Astrocyte (in vitro differentiated cells and primary cell): ENCODE measurements around the gene FGFR4. TPM values are rescaled to one million over a fixed set of nuclear protein-coding genes. Genes with fewer than 3 reads are reported as not detected.

Experiments used
- DNase-seq: peaks from one replicate; pipeline ENCODE4 v3.0.0-alpha.2; 2010; ENCODE audit warnings: low read depth
- FAIRE-seq: peaks from 2 replicates; lab custom pipeline; 2011; peaks lifted over from hg19 to GRCh38; lab: Jason Lieb, UNC
- H2AFZ ChIP-seq: 2 replicates; pipeline ENCODE4 v1.6.0; 2012; ENCODE audit warnings: low read depth, low read length, inconsistent platforms
- H3K27ac ChIP-seq: 2 replicates; pipeline ENCODE4 v1.5.1; 2011; ENCODE audit warnings: low read depth, low read length, inconsistent platforms
- H3K27me3 ChIP-seq: 2 replicates; pipeline ENCODE4 v1.6.0; 2011; ENCODE audit warnings: low read length, inconsistent platforms; ENCODE audit not compliant: insufficient read depth
- H3K36me3 ChIP-seq: 2 replicates; pipeline ENCODE4 v1.5.1; 2011; ENCODE audit warnings: low read length, inconsistent platforms; ENCODE audit not compliant: insufficient read depth
- H3K4me1 ChIP-seq: 2 replicates; pipeline ENCODE4 v1.5.1; 2011; ENCODE audit warnings: low read length, inconsistent platforms; ENCODE audit not compliant: insufficient read depth
- H3K4me2 ChIP-seq: 2 replicates; pipeline ENCODE4 v1.6.0; 2012; ENCODE audit warnings: low read length, inconsistent platforms
- H3K4me3 ChIP-seq: 2 replicates; pipeline ENCODE4 v1.5.1; 2011; ENCODE audit warnings: low read depth, mild to moderate bottlenecking, low read length, inconsistent platforms; ENCODE audit not compliant: insufficient read depth
- H3K79me2 ChIP-seq: 2 replicates; pipeline ENCODE4 v1.6.0; 2012; ENCODE audit warnings: mild to moderate bottlenecking, low read length, inconsistent platforms; ENCODE audit not compliant: insufficient read depth
- H3K9ac ChIP-seq: 2 replicates; pipeline ENCODE4 v1.6.0; 2012; ENCODE audit warnings: mild to moderate bottlenecking, low read length, inconsistent platforms
- H3K9me3 ChIP-seq: 2 replicates; pipeline ENCODE4 v1.5.1; 2012; ENCODE audit warnings: low read depth, mild to moderate bottlenecking, low read length, inconsistent platforms; ENCODE audit not compliant: insufficient read depth
- H4K20me1 ChIP-seq: 2 replicates; pipeline ENCODE4 v1.6.0; 2012; ENCODE audit warnings: low read length, inconsistent platforms; ENCODE audit not compliant: insufficient read depth
- H3K27ac Mint-ChIP-seq: one replicate; pipeline ENCODE4 v1.8.0; 2021; ENCODE audit warnings: mild to moderate bottlenecking, mixed read lengths; ENCODE audit not compliant: unreplicated experiment
- H3K27me3 Mint-ChIP-seq: one replicate; pipeline ENCODE4 v1.8.0; 2021; ENCODE audit warnings: low read depth, mixed read lengths; ENCODE audit not compliant: unreplicated experiment
- H3K36me3 Mint-ChIP-seq: one replicate; pipeline ENCODE4 v1.8.0; 2021; ENCODE audit warnings: low read depth, mixed read lengths; ENCODE audit not compliant: unreplicated experiment
- H3K4me1 Mint-ChIP-seq: one replicate; pipeline ENCODE4 v1.8.0; 2021; ENCODE audit warnings: low read depth, mixed read lengths; ENCODE audit not compliant: unreplicated experiment
- H3K4me3 Mint-ChIP-seq: one replicate; pipeline ENCODE4 v1.8.0; 2021; ENCODE audit warnings: mild to moderate bottlenecking, moderate library complexity, mixed read lengths; ENCODE audit not compliant: unreplicated experiment
- H3K9me3 Mint-ChIP-seq: one replicate; pipeline ENCODE4 v1.8.0; 2021; ENCODE audit warnings: mild to moderate bottlenecking, mixed read lengths; ENCODE audit not compliant: unreplicated experiment
- CTCF ChIP-seq: IDR thresholded peaks from 2 replicates; pipeline ENCODE4 v1.5.1; 2011; ENCODE audit warnings: low read depth, mild to moderate bottlenecking, inconsistent platforms, low read length, moderate library complexity; ENCODE audit not compliant: insufficient read depth
- EZH2 ChIP-seq: IDR thresholded peaks from 2 replicates; pipeline ENCODE4 v1.6.1; 2012; ENCODE audit warnings: mild to moderate bottlenecking, low read length, inconsistent platforms; ENCODE audit not compliant: insufficient read depth
- total RNA-seq: library from RNA; stranded (reverse); gene quantifications from 2 replicates; pipeline ENCODE4 v1.2.1, GENCODE V29; 2021

Gene FGFR4
- total RNA-seq, 1 donor from 2014 or later = 4.8 TPM

- Histone ChIP-seq H3K27ac (no peak overlapping the region), H3K27me3 (peaks cover 5% of the 10 kb centered on the region), H3K4me3 (no peak overlapping the region), H3K9ac (no peak overlapping the region), H3K9me3 (no peaks in the 10 kb centered on the region), H2AFZ (no peak overlapping the region), H3K4me1 (no peaks in the 10 kb centered on the region), H3K36me3 (no peaks in the 10 kb centered on the region), H3K4me2 (no peak overlapping the region), H3K79me2 (no peaks in the 10 kb centered on the region), H4K20me1 (no peaks in the 10 kb centered on the region)
- H3K9me3 Mint-ChIP-seq = no peaks in the 10 kb centered on the region
- H3K4me3 Mint-ChIP-seq = no peak overlapping the region
- no peak for DNase-seq
- H3K36me3 Mint-ChIP-seq = no peaks in the 10 kb centered on the region
- H3K27me3 Mint-ChIP-seq = peaks cover 14% of the 10 kb centered on the region
- TF ChIP-seq CTCF (no peak), EZH2 (no peak)
- no peak for FAIRE-seq
- H3K27ac Mint-ChIP-seq = no peak overlapping the region
- no peaks in the 10 kb centered on the region for H3K4me1 Mint-ChIP-seq
These were observed 6.5 kb upstream of the FGFR4 start for GRCh38 chr5:177080265-177080664.

GRCh38 chr5:177081859-177082258 is 4.9 kb upstream of the FGFR4 start:
- H3K4me3 Mint-ChIP-seq = no peak overlapping the region
- Histone ChIP-seq H3K27ac (no peak overlapping the region), H3K4me3 (no peak overlapping the region), H3K4me2 (no peak overlapping the region), H3K27me3 (peaks cover 7% of the 10 kb centered on the region), H3K4me1 (peaks cover under 1% of the 10 kb centered on the region), H2AFZ (no peak overlapping the region), H3K79me2 (no peaks in the 10 kb centered on the region), H4K20me1 (no peaks in the 10 kb centered on the region), H3K9ac (no peak overlapping the region), H3K36me3 (no peaks in the 10 kb centered on the region), H3K9me3 (no peaks in the 10 kb centered on the region)
- H3K36me3 Mint-ChIP-seq = no peaks in the 10 kb centered on the region
- H3K9me3 Mint-ChIP-seq = no peaks in the 10 kb centered on the region
- H3K27ac Mint-ChIP-seq = no peak overlapping the region
- no peak for FAIRE-seq
- peaks cover 14% of the 10 kb centered on the region for H3K27me3 Mint-ChIP-seq
- TF ChIP-seq EZH2 (no peak), CTCF (no peak)
- DNase-seq = no peak
- H3K4me1 Mint-ChIP-seq = peaks cover 1% of the 10 kb centered on the region

DNA sequence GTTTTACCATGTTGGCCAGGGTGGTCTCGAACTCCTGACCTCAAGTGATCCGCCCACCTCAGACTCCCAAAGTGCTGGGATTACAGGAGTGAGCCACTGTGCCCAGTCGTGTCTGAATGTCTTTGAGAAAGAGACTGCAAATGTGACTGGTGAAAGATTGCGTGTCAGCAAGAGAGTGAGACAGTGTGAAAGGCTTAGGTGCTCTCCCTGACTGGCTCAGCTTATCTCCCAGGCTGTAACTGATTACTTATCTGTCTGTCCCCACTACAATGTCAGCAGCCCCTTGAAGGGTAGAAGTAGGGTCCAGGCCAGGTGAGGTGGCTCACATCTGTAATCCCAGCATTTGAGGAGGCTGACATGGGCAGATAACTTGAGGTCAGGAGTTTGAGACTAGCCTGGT is 3.4 kb upstream of the FGFR4 start:
- peaks cover 7% of the 10 kb centered on the region for H3K27me3 ChIP-seq
- no peak for DNase-seq

More for the DNA sequence above, 3.4 kb upstream of the FGFR4 start:
- Histone ChIP-seq H3K9me3 (no peaks in the 10 kb centered on the region), H3K27ac (no peak overlapping the region), H3K36me3 (no peaks in the 10 kb centered on the region), H3K4me2 (no peak overlapping the region), H2AFZ (no peak overlapping the region), H3K4me1 (peaks cover 5% of the 10 kb centered on the region), H3K4me3 (no peak overlapping the region), H3K9ac (no peak overlapping the region), H4K20me1 (no peaks in the 10 kb centered on the region), H3K79me2 (no peaks in the 10 kb centered on the region)
- H3K9me3 Mint-ChIP-seq = peaks cover 1% of the 10 kb centered on the region
- FAIRE-seq = no peak
- peaks cover 17% of the 10 kb centered on the region for H3K27me3 Mint-ChIP-seq
- no peak overlapping the region for H3K4me3 Mint-ChIP-seq
- no peak overlapping the region for H3K27ac Mint-ChIP-seq
- H3K4me1 Mint-ChIP-seq = peaks cover 1% of the 10 kb centered on the region
- H3K36me3 Mint-ChIP-seq = peaks cover 2% of the 10 kb centered on the region
- TF ChIP-seq EZH2 = no peak
- no peak for TF ChIP-seq CTCF
